GM23338 (cell line): Measurements from ENCODE around the gene HIBADH. TPM values are rescaled to one million over a fixed set of nuclear protein-coding genes. Genes with fewer than 3 reads are reported as not detected.

Source experiments
- ATAC-seq: fragments of 200-7000 bp; cut with Tn5 transposase; 3 replicates; pipeline ENCODE4 v1.9.1; 2020
- DNase-seq: peaks from one replicate; pipeline ENCODE4 v3.0.0-alpha.2; 2015; ENCODE audit warnings: low spot score
- H2AFZ ChIP-seq: fragments of 200-600 bp; sonication (generic); 2 replicates; pipeline ENCODE4 v1.8.0; 2016; ENCODE audit warnings: antibody characterized with exemption, mild to moderate bottlenecking, moderate library complexity
- H3F3A ChIP-seq: fragments of 200-600 bp; sonication (generic); replicated peaks from 2 replicates; pipeline ENCODE4 v1.8.0; 2017; ENCODE audit warnings: antibody characterized with exemption, mixed run types, low read depth
- H3K27ac ChIP-seq: fragments of 200-600 bp; sonication (generic); 2 replicates; pipeline ENCODE4 v1.6.1; 2016; ENCODE audit warnings: low read depth
- H3K27me3 ChIP-seq: fragments of 200-600 bp; sonication (generic); 2 replicates; pipeline ENCODE4 v1.8.0; 2016; ENCODE audit warnings: mild to moderate bottlenecking, mixed run types, moderate library complexity; ENCODE audit not compliant: insufficient read depth
- H3K36me3 ChIP-seq: fragments of 200-600 bp; sonication (generic); 2 replicates; pipeline ENCODE4 v1.8.0; 2016; ENCODE audit warnings: mild to moderate bottlenecking; ENCODE audit not compliant: insufficient read depth
- H3K4me1 ChIP-seq: fragments of 200-600 bp; sonication (generic); 2 replicates; pipeline ENCODE4 v1.8.0; 2016; ENCODE audit warnings: mild to moderate bottlenecking, moderate library complexity; ENCODE audit not compliant: insufficient read depth
- H3K4me2 ChIP-seq: fragments of 200-600 bp; sonication (generic); 2 replicates; pipeline ENCODE4 v1.7.1; 2017; ENCODE audit warnings: mixed run types
- H3K4me3 ChIP-seq: fragments of 200-600 bp; sonication (generic); 2 replicates; pipeline ENCODE4 v1.6.1; 2016; ENCODE audit warnings: mixed run types
- H3K79me2 ChIP-seq: fragments of 200-600 bp; sonication (generic); replicated peaks from 2 replicates; pipeline ENCODE4 v1.8.0; 2017; ENCODE audit warnings: mild to moderate bottlenecking; ENCODE audit not compliant: insufficient read depth
- H3K9me2 ChIP-seq: fragments of 200-600 bp; sonication (generic); 2 replicates; pipeline ENCODE4 v1.8.0; 2017; ENCODE audit not compliant: insufficient read depth
- H4K20me1 ChIP-seq: fragments of 200-600 bp; sonication (generic); replicated peaks from 2 replicates; pipeline ENCODE4 v1.8.0; 2017; ENCODE audit warnings: mild to moderate bottlenecking; ENCODE audit not compliant: insufficient read depth
- H3K27ac Mint-ChIP-seq: 2 replicates; pipeline ENCODE4 v1.8.0; 2020; ENCODE audit warnings: inconsistent platforms, mild to moderate bottlenecking, moderate library complexity, mixed read lengths
- H3K27me3 Mint-ChIP-seq: 3 replicates; pipeline ENCODE4 v1.8.0; 2022; ENCODE audit warnings: low read depth, mild to moderate bottlenecking, moderate library complexity, mixed read lengths, inconsistent platforms; ENCODE audit not compliant: insufficient read depth, poor library complexity
- H3K36me3 Mint-ChIP-seq: 3 replicates; pipeline ENCODE4 v1.8.0; 2021; ENCODE audit warnings: low read depth, mild to moderate bottlenecking, inconsistent platforms, moderate library complexity, mixed read lengths
- H3K4me1 Mint-ChIP-seq: 3 replicates; pipeline ENCODE4 v1.8.0; 2020; ENCODE audit warnings: mild to moderate bottlenecking, inconsistent platforms, mixed read lengths
- H3K4me3 Mint-ChIP-seq: 3 replicates; pipeline ENCODE4 v1.8.0; 2021; ENCODE audit warnings: moderate library complexity, mild to moderate bottlenecking, inconsistent platforms, mixed read lengths
- H3K9me3 Mint-ChIP-seq: 3 replicates; pipeline ENCODE4 v1.8.0; 2020; ENCODE audit warnings: moderate library complexity, mild to moderate bottlenecking, inconsistent platforms, mixed read lengths
- CREB1 ChIP-seq: fragments of 250-450 bp; sonication (Bioruptor Pico); IDR thresholded peaks from 2 replicates; pipeline ENCODE4 v1.5.0; 2020; ENCODE audit warnings: low read depth, mild to moderate bottlenecking, moderate library complexity
- CTCF ChIP-seq, 2 experiments: fragments of 200-600 bp in 1 of 2; sonication (generic) in 1 of 2; conservative IDR thresholded peaks; 2 replicates each; pipeline versions ENCODE4 v1.5.1 to v1.6.1; 2016 to 2017; ENCODE audit warnings: antibody characterized with exemption in 2 of 2, low read depth in 2 of 2, mild to moderate bottlenecking in 2 of 2, moderate library complexity in 1 of 2
- ETS1 ChIP-seq: IDR thresholded peaks from 2 replicates; pipeline ENCODE4 v1.6.1; 2016; ENCODE audit warnings: antibody characterized with exemption
- EZH2 ChIP-seq: fragments of 200-600 bp; sonication (generic); IDR thresholded peaks from one replicate; pipeline ENCODE4 v1.8.0; 2017; ENCODE audit warnings: antibody characterized with exemption, mild to moderate bottlenecking, low read depth; ENCODE audit not compliant: unreplicated experiment
- EZH2phosphoT487 ChIP-seq: fragments of 200-600 bp; sonication (generic); IDR thresholded peaks from one replicate; pipeline ENCODE4 v1.8.1; 2018; ENCODE audit warnings: antibody characterized with exemption; ENCODE audit not compliant: unreplicated experiment
- JUNB ChIP-seq: IDR thresholded peaks from one replicate; pipeline ENCODE4 v1.6.1; 2016; ENCODE audit warnings: antibody characterized with exemption; ENCODE audit not compliant: unreplicated experiment
- NANOG ChIP-seq: IDR thresholded peaks from 2 replicates; pipeline ENCODE4 v1.6.1; 2016; ENCODE audit warnings: antibody characterized with exemption, borderline replicate concordance
- POLR2AphosphoS5 ChIP-seq: IDR thresholded peaks from 2 replicates; pipeline ENCODE4 v1.6.1; 2016; ENCODE audit warnings: antibody characterized with exemption, low read depth
- REST ChIP-seq: IDR thresholded peaks from one replicate; pipeline ENCODE4 v1.6.1; 2018; ENCODE audit warnings: antibody characterized with exemption; ENCODE audit not compliant: unreplicated experiment
- STAT1 ChIP-seq: IDR thresholded peaks from one replicate; pipeline ENCODE4 v1.6.1; 2016; ENCODE audit warnings: antibody characterized with exemption; ENCODE audit not compliant: unreplicated experiment
- ZNF114 ChIP-seq: fragments of 250-450 bp; sonication (Bioruptor Pico); IDR thresholded peaks from 2 replicates; pipeline ENCODE4 v1.5.0; 2020; ENCODE audit warnings: mild to moderate bottlenecking, moderate library complexity
- ZNF331 ChIP-seq: fragments of 250-450 bp; sonication (Bioruptor Pico); IDR thresholded peaks from 2 replicates; pipeline ENCODE4 v1.5.0; 2020; ENCODE audit warnings: low read depth, mild to moderate bottlenecking, moderate library complexity
- ZNF462 ChIP-seq: fragments of 250-450 bp; sonication (Bioruptor Pico); IDR thresholded peaks from 2 replicates; pipeline ENCODE4 v1.5.0; 2020; ENCODE audit warnings: mild to moderate bottlenecking, moderate library complexity
- polyA plus RNA-seq: library from polyadenylated mRNA; unstranded; fragments of >200 nt; fragmentation: Nextera tagmentation; extraction: Ambion mirVana; gene quantifications from 2 replicates; pipeline ENCODE4 v1.2.1, GENCODE V29; 2016
- total RNA-seq: library from RNA; depleted of rRNA; stranded (reverse); fragments of >200 nt; shearing (Covaris generic); gene quantifications from 2 replicates; pipeline ENCODE4 v1.2.3, GENCODE V29; 2014

HIBADH gene
- total and polyA plus RNA-seq, 2 experiments from 2014 or later: 31.3 to 57.0 TPM

GRCh38 chr7:27553273-27553672 lies 109.4 kb downstream of the HIBADH start:
- ATAC-seq (no peak), DNase-seq (no peak)
- Histone ChIP-seq H3K4me1 (peaks cover 41% of the 10 kb centered on the region), H3K4me2 (no peak overlapping the region), H3K27ac (no peak overlapping the region), H2AFZ (no peak overlapping the region), H3K79me2 (no peaks in the 10 kb centered on the region), H3K4me3 (no peak overlapping the region), H3K9me2 (no peaks in the 10 kb centered on the region), H3K27me3 (no peaks in the 10 kb centered on the region), H3F3A (no peaks in the 10 kb centered on the region), H3K36me3 (no peaks in the 10 kb centered on the region), H4K20me1 (no peaks in the 10 kb centered on the region; the same call in 1 of the 2 replicates)
- no peak for TF ChIP-seq POLR2AphosphoS5
- no peak for TF ChIP-seq EZH2
- TF ChIP-seq JUNB: no peak
- no peak for TF ChIP-seq ETS1
- TF ChIP-seq ZNF462 (CRISPR knock-in tag): no peak
- no peak for TF ChIP-seq REST
- TF ChIP-seq EZH2phosphoT487: no peak
- no peak for TF ChIP-seq STAT1
- TF ChIP-seq ZNF331 (CRISPR knock-in tag): no peak
- TF ChIP-seq ZNF114 (CRISPR knock-in tag): no peak
- no peak for TF ChIP-seq CTCF (conservative IDR thresholded peaks at IDR 0.05; ENCODE audit: low read depth in 2 of 2)
- TF ChIP-seq CREB1 (CRISPR knock-in tag): no peak
- TF ChIP-seq NANOG: no peak
- H3K27me3 Mint-ChIP-seq: peaks cover 2% of the 10 kb centered on the region
- no peak overlapping the region for H3K4me3 Mint-ChIP-seq
- peaks cover 44% of the 10 kb centered on the region for H3K4me1 Mint-ChIP-seq
- H3K27ac Mint-ChIP-seq: no peak overlapping the region
- H3K9me3 Mint-ChIP-seq: no peaks in the 10 kb centered on the region
- H3K36me3 Mint-ChIP-seq: peaks cover 3% of the 10 kb centered on the region; the same call in 2 of the 3 replicates
